GM18861 (cell line): ENCODE measurements around the gene RBPJ.
"Not testable (repeated sequence)": the region's sequence is repeated elsewhere in the genome, so short reads cannot be mapped to it uniquely, and the experiment has no call there.

Source experiments
- ATAC-seq: cut with Tn5 transposase; IDR thresholded peaks from one replicate; pipeline ENCODE4 v1.9.1; 2021; ENCODE audit not compliant: unreplicated experiment

Gene RBPJ

GRCh38 chr4:26300314-26301307 lies 20.2 kb upstream of the RBPJ start:
- ATAC-seq: no peak

GRCh38 chr4:26302031-26302899 lies 18.5 kb upstream of the RBPJ start:
- ATAC-seq: no peak

- ATAC-seq: no peak
Observed at GRCh38 chr4:26303008-26303407, 17.8 kb upstream of the RBPJ start.

GRCh38 chr4:26307037-26307800 lies 13.6 kb upstream of the RBPJ start:
- ATAC-seq: no peak

- no peak for ATAC-seq
Observed at GRCh38 chr4:26308568-26308967, 12.2 kb upstream of the RBPJ start.

GRCh38 chr4:26310264-26310663 lies 10.6 kb upstream of the RBPJ start:
- ATAC-seq: no peak

- ATAC-seq: no peak
Observed at GRCh38 chr4:26311633-26312032, 9.2 kb upstream of the RBPJ start.

- ATAC-seq: not testable (repeated sequence)
Observed at GRCh38 chr4:26315316-26315932, 5.4 kb upstream of the RBPJ start.

- no peak for ATAC-seq
Observed at GRCh38 chr4:26317766-26318165, 3.0 kb upstream of the RBPJ start.

GRCh38 chr4:26319467-26319948 lies 1.3 kb upstream of the RBPJ start:
- ATAC-seq: peak; percentile 64

GRCh38 chr4:26319949-26320537 lies 771 bp upstream of the RBPJ start:
- peak; percentile 22 for ATAC-seq

- no peak for ATAC-seq
Observed at GRCh38 chr4:26321373-26322221, 783 bp downstream of the RBPJ start.

- no peak for ATAC-seq
Observed at GRCh38 chr4:26322346-26322745, 1.5 kb downstream of the RBPJ start.

- ATAC-seq: no peak
Observed at GRCh38 chr4:26323821-26324220, 3.0 kb downstream of the RBPJ start.

- peak; percentile 44 for ATAC-seq
Observed at GRCh38 chr4:26325191-26325590, 4.4 kb downstream of the RBPJ start.

GRCh38 chr4:26326791-26327190 lies 6.0 kb downstream of the RBPJ start:
- ATAC-seq: no peak

GRCh38 chr4:26330186-26330787 lies 9.5 kb downstream of the RBPJ start:
- ATAC-seq: peak; percentile 66

GRCh38 chr4:26330946-26331345 lies 10.1 kb downstream of the RBPJ start:
- no peak for ATAC-seq
